ENCODE data around the gene XDH. TPM values are rescaled to one million over a fixed set of nuclear protein-coding genes. Genes with fewer than 3 reads are reported as not detected.

XDH gene
- total and polyA plus RNA-seq, 3 experiments from 2014 or later: not detected

Other genes with a start within 250 kb of the XDH start
- gene CAPN14, start 197.2 kb downstream of the XDH start, total RNA-seq: under 1 TPM; 0.31 to 0.40 TPM
- gene CAPN14, start 197.2 kb downstream of the XDH start, polyA plus RNA-seq: 0.07 TPM
- 1 to 10 TPM; 2.3 TPM for gene EHD3, start 180.6 kb downstream of the XDH start, total RNA-seq
- 4.3 TPM for gene EHD3, start 180.6 kb downstream of the XDH start, polyA plus RNA-seq
- gene SRD5A2, start 166.2 kb upstream of the XDH start, total RNA-seq: not detected
- gene SRD5A2, start 166.2 kb upstream of the XDH start, polyA plus RNA-seq: not detected